IgD-negative memory B cell (primary cell): ENCODE measurements around the gene FGFRL1. TPM values are rescaled to one million over a fixed set of nuclear protein-coding genes. Genes with fewer than 3 reads are reported as not detected.
"Not testable (repeated sequence)": the region's sequence is repeated elsewhere in the genome, so short reads cannot be mapped to it uniquely, and the experiment has no call there.

Experiments
- H3K27ac Mint-ChIP-seq, 3 donors: one replicate each; pipeline ENCODE4 v1.8.0; 2020 to 2022; ENCODE audit warnings: mild to moderate bottlenecking in 3 of 3, mixed read lengths in 3 of 3, moderate library complexity in 1 of 3
- H3K27me3 Mint-ChIP-seq: one replicate; pipeline ENCODE4 v1.8.0; 2021; ENCODE audit warnings: mixed read lengths
- H3K36me3 Mint-ChIP-seq: one replicate; pipeline ENCODE4 v1.8.0; 2020; ENCODE audit warnings: mild to moderate bottlenecking, mixed read lengths
- H3K4me1 Mint-ChIP-seq, 3 donors: one replicate each; pipeline ENCODE4 v1.8.0; 2020 to 2022; ENCODE audit warnings: mixed read lengths in 3 of 3, mild to moderate bottlenecking in 1 of 3
- H3K4me3 Mint-ChIP-seq, 4 donors: one replicate each; pipeline ENCODE4 v1.8.0; 2020 to 2022; ENCODE audit warnings: mild to moderate bottlenecking in 4 of 4, mixed read lengths in 4 of 4, moderate library complexity in 3 of 4
- H3K9me3 Mint-ChIP-seq, 3 donors: one replicate each; pipeline ENCODE4 v1.8.0; 2020 to 2021; ENCODE audit warnings: mixed read lengths in 3 of 3, mild to moderate bottlenecking in 1 of 3
- polyA plus RNA-seq: library from polyadenylated mRNA; unstranded; fragments of 300-500 nt; fragmentation: Illumina TruSeq; gene quantifications from one replicate; pipeline ENCODE4 v1.2.3, GENCODE V29; 2021

FGFRL1 gene
- polyA plus RNA-seq, 1 donor from 2014 or later, result 0.93 TPM

GRCh38 chr4:970046-970745 is 41.2 kb upstream of the FGFRL1 start:
- Mint-ChIP-seq H3K27ac (peak overlapping the region in 2 of 3 donors; percentile 40 to 54), H3K9me3 (no peaks in the 10 kb centered on the region), H3K27me3 (peaks cover 2% of the 10 kb centered on the region), H3K4me1 (peaks cover 0 to 3% (median 0%) of the 10 kb centered on the region in 3 donors), H3K4me3 (peak overlapping the region in 3 of 4 donors; percentile 28 to 66 (median 46)), H3K36me3 (no peaks in the 10 kb centered on the region)

- Mint-ChIP-seq H3K27ac (peak overlapping the region in 2 of 3 donors; percentile 40 to 54), H3K4me1 (peaks cover 0 to 3% (median 0%) of the 10 kb centered on the region in 3 donors)
These were observed 40.4 kb upstream of the FGFRL1 start for GRCh38 chr4:970854-971520.

DNA sequence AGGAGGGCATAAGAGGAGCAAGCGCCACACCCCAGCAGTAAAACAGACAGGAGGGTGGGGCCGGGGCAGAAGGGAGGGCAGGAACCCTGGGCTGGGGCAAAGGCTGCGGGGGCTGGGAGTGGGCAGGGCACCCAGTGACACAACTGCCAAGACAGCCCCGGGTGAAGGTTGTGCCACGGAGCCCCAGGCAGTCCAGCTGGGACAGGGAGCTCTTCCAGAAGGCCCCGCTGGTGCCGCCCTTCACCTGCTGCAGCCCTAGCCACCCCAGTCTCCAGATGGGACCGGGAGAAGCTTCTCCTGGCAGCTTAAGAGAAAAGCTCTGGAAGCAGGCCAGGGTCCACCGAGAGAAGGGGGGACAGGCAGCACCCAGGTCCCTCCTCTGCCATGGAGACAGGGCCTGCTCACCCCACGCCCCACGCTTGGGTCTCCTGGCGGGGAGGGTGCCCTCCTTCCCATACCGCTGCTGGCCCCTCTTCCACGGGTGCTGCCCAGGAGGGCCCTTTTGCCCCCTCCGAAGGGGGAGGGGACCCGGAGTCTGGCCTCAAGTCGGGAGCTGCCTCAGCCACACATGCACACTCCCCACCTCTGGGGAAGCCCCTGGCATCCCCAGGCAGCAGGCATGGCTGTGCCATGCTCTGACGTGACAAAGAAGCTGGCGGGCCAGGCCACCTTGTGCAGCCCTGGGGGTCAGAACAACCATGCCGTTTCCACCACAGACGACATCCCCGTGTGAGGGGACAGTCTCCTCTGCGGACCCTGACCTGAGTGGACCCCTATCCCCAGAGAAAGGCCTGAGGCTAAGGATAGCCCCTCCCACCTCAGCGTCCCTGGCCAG is 39.5 kb upstream of the FGFRL1 start:
- H3K36me3 Mint-ChIP-seq, result no peaks in the 10 kb centered on the region
- H3K9me3 Mint-ChIP-seq, result no peaks in the 10 kb centered on the region
- H3K4me3 Mint-ChIP-seq, result peak overlapping the region in 3 of 4 donors; percentile 41 to 68 (median 63)
- H3K27ac Mint-ChIP-seq, result no peak overlapping the region
- peaks cover 0 to 3% (median 0%) of the 10 kb centered on the region in 3 donors for H3K4me1 Mint-ChIP-seq
- H3K27me3 Mint-ChIP-seq, result peaks cover 2% of the 10 kb centered on the region

More at GRCh38 chr4:970854-971520, 40.4 kb upstream of the FGFRL1 start:
- H3K4me3 Mint-ChIP-seq, result peak overlapping the region in 3 of 4 donors; percentile 28 to 78 (median 46)
- no peaks in the 10 kb centered on the region for H3K9me3 Mint-ChIP-seq
- H3K36me3 Mint-ChIP-seq, result no peaks in the 10 kb centered on the region
- peaks cover 2% of the 10 kb centered on the region for H3K27me3 Mint-ChIP-seq

- Mint-ChIP-seq H3K27ac (no peak overlapping the region), H3K27me3 (peaks cover 2% of the 10 kb centered on the region), H3K9me3 (no peaks in the 10 kb centered on the region), H3K36me3 (no peaks in the 10 kb centered on the region), H3K4me1 (peaks cover 0 to 3% (median 0%) of the 10 kb centered on the region in 3 donors), H3K4me3 (peak overlapping the region in 3 of 4 donors; percentile 60 to 68 (median 63))
These were observed 38.6 kb upstream of the FGFRL1 start for GRCh38 chr4:972651-973424.

- H3K4me3 Mint-ChIP-seq, result peak within 1 kb of the TSS in 3 of 4 donors; percentile 60 to 68 (median 63)
- H3K4me1 Mint-ChIP-seq, result peaks cover 0 to 3% (median 0%) of the 10 kb centered on the region in 3 donors
- H3K27me3 Mint-ChIP-seq, result peaks cover 2% of the 10 kb centered on the region
- H3K36me3 Mint-ChIP-seq, result no peaks in the 10 kb centered on the region
- peak within 1 kb of the TSS in 1 of 3 donors; percentile 39 for H3K27ac Mint-ChIP-seq
- no peaks in the 10 kb centered on the region for H3K9me3 Mint-ChIP-seq
These were observed 37.7 kb upstream of the FGFRL1 start, which contains the start of gene DGKQ for GRCh38 chr4:973431-974397. Gene DGKQ, minus strand, starts transcription at chr4:973569. Its CDS starts 87 bp downstream, at chr4:973482.

DNA sequence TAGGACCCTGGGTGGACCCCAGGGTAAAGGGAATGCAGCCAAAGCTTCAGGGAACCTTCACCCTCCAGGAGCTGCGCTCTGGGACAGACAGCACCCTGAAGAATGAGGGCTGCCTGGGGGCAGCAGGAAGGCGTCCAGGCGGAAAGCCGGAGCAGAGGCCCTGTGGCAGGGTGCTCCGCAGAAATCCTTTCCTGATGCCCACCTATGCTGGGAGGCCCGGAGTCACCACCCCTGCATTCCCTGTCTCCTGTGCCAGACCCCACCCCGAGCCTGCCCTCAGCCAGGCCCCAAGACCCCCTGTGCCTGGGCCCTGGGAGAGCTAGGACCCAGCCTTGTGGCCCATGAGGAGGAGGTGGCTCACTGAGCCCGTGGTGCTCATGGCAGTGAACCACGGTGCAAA is 36.8 kb upstream of the FGFRL1 start:
- H3K27me3 Mint-ChIP-seq, result no peaks in the 10 kb centered on the region
- no peaks in the 10 kb centered on the region for H3K9me3 Mint-ChIP-seq
- H3K4me3 Mint-ChIP-seq, result peak overlapping the region in 2 of 4 donors; percentile 37 to 57
- no peaks in the 10 kb centered on the region for H3K36me3 Mint-ChIP-seq
- H3K27ac Mint-ChIP-seq, result peak overlapping the region in 1 of 3 donors; percentile 39
- peaks cover 0 to 3% (median 0%) of the 10 kb centered on the region in 3 donors for H3K4me1 Mint-ChIP-seq

DNA sequence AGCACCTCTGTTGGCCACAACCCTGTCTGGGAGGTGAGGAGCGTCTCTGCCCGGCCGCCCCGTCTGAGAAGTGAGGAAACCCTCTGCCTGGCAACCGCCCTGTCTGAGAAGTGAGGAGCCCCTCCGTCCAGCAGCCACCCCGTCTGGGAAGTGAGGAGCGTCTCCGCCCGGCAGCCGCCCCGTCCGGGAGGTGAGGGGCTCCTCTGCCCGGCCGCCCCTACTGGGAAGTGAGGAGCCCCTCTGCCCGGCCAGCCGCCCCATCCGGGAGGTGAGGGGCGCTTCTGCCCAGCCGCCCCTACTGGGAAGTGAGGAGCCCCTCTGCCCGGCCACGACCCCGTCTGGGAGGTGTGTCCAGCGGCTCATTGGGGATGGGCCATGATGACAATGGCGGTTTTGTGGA is 35.4 kb upstream of the FGFRL1 start:
- not testable (repeated sequence) for H3K4me1 Mint-ChIP-seq, H3K27me3 Mint-ChIP-seq, H3K27ac Mint-ChIP-seq, H3K4me3 Mint-ChIP-seq, H3K9me3 Mint-ChIP-seq, H3K36me3 Mint-ChIP-seq

DNA sequence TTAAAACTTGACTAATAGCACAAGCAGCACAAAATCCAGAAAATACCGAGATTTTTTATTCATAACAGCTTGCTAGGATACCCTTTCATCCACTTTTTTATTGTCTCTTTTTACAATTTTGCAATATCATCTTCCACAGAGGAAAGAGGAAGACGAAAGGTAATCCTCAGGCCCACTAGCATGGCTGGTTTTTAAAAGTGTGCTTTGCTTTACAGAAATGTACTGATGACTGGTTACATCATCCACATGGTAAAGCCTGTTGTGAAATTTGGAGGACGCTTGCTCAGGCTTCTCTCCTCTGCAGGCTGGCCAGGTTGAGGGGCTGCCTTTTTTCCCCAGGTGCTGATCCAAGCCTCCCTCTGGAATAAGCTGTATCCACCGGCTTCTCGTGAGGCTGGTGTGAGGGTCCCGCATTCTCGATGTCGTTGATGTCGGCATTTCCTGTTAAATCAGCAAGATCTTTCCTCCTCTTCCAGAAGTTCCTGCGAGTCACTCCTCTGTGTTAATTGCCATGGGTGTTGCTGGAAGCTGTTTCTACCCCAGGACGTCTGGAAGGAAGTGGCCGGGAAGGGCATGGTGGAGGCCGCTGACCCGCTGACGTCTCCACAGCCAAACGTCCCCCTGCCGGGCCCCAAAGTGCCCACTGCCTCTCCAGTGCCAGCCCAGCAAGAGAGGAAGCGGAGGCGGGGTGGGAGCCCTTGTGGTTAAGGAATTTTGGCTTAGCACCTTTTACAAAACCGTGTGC is 32.3 kb upstream of the FGFRL1 start:
- Mint-ChIP-seq H3K36me3 (no peaks in the 10 kb centered on the region), H3K27me3 (no peaks in the 10 kb centered on the region)

DNA sequence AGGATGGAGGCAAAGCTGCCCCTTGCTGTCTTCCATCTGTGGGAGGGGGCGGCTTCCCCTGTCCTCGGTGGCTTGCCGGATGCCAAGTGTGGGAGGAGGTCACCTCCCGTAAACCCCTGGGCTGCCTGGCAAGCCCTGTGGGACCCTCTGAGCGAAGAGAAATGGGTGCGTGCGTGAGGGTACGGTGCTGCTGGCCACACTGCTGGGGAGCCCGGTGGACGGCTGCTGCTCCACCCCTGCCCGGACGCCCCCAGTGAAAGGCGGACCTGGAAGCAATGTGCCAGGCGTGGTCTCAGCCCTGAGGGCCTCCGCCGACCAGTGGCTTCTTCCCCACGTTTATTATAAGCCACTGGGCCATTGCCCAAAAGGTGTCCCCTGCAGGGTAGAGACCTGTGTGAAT is 29.1 kb upstream of the FGFRL1 start:
- peaks cover 7 to 16% (median 14%) of the 10 kb centered on the region in 3 donors for H3K4me1 Mint-ChIP-seq
- H3K9me3 Mint-ChIP-seq, result no peaks in the 10 kb centered on the region
- H3K4me3 Mint-ChIP-seq, result peak overlapping the region in 1 of 4 donors; percentile 91
- no peaks in the 10 kb centered on the region for H3K36me3 Mint-ChIP-seq
- H3K27ac Mint-ChIP-seq, result no peak overlapping the region
- H3K27me3 Mint-ChIP-seq, result no peaks in the 10 kb centered on the region

More for the DNA sequence above, 32.3 kb upstream of the FGFRL1 start:
- H3K27ac Mint-ChIP-seq, result no peak overlapping the region
- peak overlapping the region in 1 of 4 donors; percentile 14 for H3K4me3 Mint-ChIP-seq
- H3K4me1 Mint-ChIP-seq, result peaks cover 0 to 1% (median 0%) of the 10 kb centered on the region in 3 donors
- no peaks in the 10 kb centered on the region for H3K9me3 Mint-ChIP-seq

- no peaks in the 10 kb centered on the region for H3K9me3 Mint-ChIP-seq
- peaks cover 7 to 16% (median 16%) of the 10 kb centered on the region in 3 donors for H3K4me1 Mint-ChIP-seq
- H3K4me3 Mint-ChIP-seq, result peak overlapping the region in 1 of 4 donors; percentile 91
- H3K36me3 Mint-ChIP-seq, result no peaks in the 10 kb centered on the region
- H3K27me3 Mint-ChIP-seq, result no peaks in the 10 kb centered on the region
- H3K27ac Mint-ChIP-seq, result no peak overlapping the region
These were observed 28.6 kb upstream of the FGFRL1 start for GRCh38 chr4:982814-983213.

DNA sequence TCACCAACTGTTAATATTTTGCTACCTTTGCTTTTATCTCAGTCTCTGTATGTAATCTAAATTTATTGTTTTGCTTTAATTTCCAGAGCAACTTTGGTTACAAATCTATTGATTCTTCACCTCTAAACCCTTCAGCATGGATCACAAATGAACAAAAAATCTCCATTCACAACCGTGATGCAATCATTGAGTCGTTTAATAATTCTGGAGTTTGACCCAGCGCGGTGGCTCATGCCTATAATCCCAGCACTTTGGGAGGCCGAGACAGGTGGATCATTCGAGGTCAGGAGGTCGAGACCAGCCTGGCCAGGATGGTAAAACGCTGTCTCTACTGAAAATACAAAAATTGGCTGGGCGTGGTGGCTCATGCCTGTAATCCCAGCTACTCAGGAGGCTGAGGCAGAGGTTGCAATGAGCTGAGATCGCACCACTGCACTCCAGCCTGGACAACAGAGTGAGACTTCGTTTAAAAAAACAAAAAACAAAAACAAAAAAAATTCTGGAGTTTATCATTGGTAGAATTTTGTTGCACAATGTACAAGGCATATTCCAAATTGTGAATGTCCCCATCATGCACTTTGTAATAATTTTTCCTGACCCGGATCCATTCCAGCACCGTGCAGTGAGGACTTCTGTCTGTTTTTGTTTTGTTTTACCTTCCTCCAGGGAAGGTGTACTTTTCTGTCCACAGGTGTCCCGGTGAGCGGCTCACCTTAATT is 26.9 kb upstream of the FGFRL1 start:
- H3K27ac Mint-ChIP-seq, result no peak overlapping the region
- no peaks in the 10 kb centered on the region for H3K27me3 Mint-ChIP-seq
- no peaks in the 10 kb centered on the region for H3K36me3 Mint-ChIP-seq
- peak overlapping the region; percentile 75 to 94 (median 86) for H3K4me3 Mint-ChIP-seq
- no peaks in the 10 kb centered on the region for H3K9me3 Mint-ChIP-seq
- H3K4me1 Mint-ChIP-seq, result peaks cover 7 to 16% (median 16%) of the 10 kb centered on the region in 3 donors

DNA sequence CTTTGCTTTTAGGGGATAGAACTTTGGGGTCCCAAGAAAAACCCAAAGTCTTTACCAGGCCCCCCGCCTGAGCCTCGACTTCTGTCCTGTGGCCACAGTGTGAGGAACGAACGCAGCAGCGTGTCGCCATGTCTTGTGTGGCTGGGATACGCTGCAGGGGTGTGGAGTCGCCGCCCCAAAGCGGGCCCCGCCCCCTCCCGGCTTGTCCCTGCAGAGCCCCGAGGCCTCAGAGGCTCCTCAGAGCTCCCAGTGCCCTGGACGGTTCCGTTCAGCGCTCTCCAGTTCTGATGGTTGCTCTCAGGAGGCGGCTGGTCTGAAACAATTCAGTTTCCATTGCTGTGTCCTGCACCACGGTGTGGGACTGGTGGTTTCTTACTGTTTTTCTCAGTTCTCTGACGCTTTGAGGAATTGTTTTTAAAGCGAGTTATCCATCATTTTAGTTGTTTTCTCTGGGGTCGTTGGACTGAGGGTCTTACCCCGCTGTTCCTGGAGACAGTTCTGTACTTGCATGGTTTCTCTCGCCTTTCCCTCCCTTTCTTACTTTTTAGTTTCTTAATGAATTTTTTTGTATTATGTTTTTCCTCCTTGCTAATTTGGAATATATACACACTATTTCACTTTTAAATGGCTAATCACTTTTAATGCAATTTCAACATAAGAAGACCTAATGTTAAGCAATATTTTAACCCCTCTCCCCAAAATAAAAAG is 26.1 kb upstream of the FGFRL1 start:
- Mint-ChIP-seq H3K27ac (peak overlapping the region in 1 of 3 donors; percentile 46), H3K4me1 (peaks cover 7 to 16% (median 16%) of the 10 kb centered on the region in 3 donors), H3K36me3 (no peaks in the 10 kb centered on the region), H3K27me3 (no peaks in the 10 kb centered on the region), H3K4me3 (peak overlapping the region; percentile 75 to 94 (median 86)), H3K9me3 (no peaks in the 10 kb centered on the region)
